ENCODE measurements around the gene NPPC.

- TF ChIP-seq, protein P1, sequence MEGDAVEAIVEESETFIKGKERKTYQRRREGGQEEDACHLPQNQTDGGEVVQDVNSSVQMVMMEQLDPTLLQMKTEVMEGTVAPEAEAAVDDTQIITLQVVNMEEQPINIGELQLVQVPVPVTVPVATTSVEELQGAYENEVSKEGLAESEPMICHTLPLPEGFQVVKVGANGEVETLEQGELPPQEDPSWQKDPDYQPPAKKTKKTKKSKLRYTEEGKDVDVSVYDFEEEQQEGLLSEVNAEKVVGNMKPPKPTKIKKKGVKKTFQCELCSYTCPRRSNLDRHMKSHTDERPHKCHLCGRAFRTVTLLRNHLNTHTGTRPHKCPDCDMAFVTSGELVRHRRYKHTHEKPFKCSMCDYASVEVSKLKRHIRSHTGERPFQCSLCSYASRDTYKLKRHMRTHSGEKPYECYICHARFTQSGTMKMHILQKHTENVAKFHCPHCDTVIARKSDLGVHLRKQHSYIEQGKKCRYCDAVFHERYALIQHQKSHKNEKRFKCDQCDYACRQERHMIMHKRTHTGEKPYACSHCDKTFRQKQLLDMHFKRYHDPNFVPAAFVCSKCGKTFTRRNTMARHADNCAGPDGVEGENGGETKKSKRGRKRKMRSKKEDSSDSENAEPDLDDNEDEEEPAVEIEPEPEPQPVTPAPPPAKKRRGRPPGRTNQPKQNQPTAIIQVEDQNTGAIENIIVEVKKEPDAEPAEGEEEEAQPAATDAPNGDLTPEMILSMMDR (IDR thresholded peaks at IDR 0.05; ENCODE audit: poor library complexity, severe bottlenecking): no peak
- TF ChIP-seq TAF1 (IDR thresholded peaks at IDR 0.05; ENCODE audit: low read depth) (no peak), EZH2 (IDR thresholded peaks at IDR 0.05; ENCODE audit: borderline replicate concordance, insufficient read depth, low read length, poor library complexity, severe bottlenecking) (no peak), REST (IDR thresholded peaks at IDR 0.05; ENCODE audit: borderline replicate concordance) (no peak)
Observed at GRCh38 chr2:231975001-231975400, 48.8 kb upstream of the NPPC start.
